Activated T-cell treated with anti-CD3 and anti-CD28 coated beads for 1 hour (primary cell): ENCODE results near the gene CNBP.
"Not testable (repeated sequence)": the region's sequence is repeated elsewhere in the genome, so short reads cannot be mapped to it uniquely, and the experiment has no call there.

ENCODE experiments used
- DNase-seq: peaks from one replicate; pipeline ENCODE4 v3.0.0-alpha.2; 2020; ENCODE audit warnings: low read depth

CNBP gene

GRCh38 chr3:129183569-129184395, at the start of gene CNBP:
CNBP (minus strand) TSS chr3:129183896; CDS start chr3:129171757, 12,139 bp downstream.
- DNase-seq = peak; percentile 88

GRCh38 chr3:129231331-129232119, 47.8 kb upstream of the CNBP start:
- no peak for DNase-seq

- DNase-seq = no peak
Measured at GRCh38 chr3:129230311-129231019, 46.8 kb upstream of the CNBP start.

GRCh38 chr3:129228891-129229585, 45.3 kb upstream of the CNBP start:
- DNase-seq = no peak

- no peak for DNase-seq
Measured at GRCh38 chr3:129226374-129226773, 42.7 kb upstream of the CNBP start.

- DNase-seq = no peak
Measured at GRCh38 chr3:129224984-129225393, 41.3 kb upstream of the CNBP start.

- DNase-seq = not testable (repeated sequence)
Measured at GRCh38 chr3:129224387-129224786, 40.7 kb upstream of the CNBP start.

- DNase-seq = no peak
Measured at GRCh38 chr3:129218742-129219141, 35.0 kb upstream of the CNBP start.

GRCh38 chr3:129213238-129213637, 29.5 kb upstream of the CNBP start:
- no peak for DNase-seq

GRCh38 chr3:129211772-129212171, 28.1 kb upstream of the CNBP start:
- no peak for DNase-seq

GRCh38 chr3:129211345-129211744, 27.6 kb upstream of the CNBP start:
- no peak for DNase-seq

GRCh38 chr3:129207479-129207878, 23.8 kb upstream of the CNBP start:
- no peak for DNase-seq

GRCh38 chr3:129205109-129205832, 21.6 kb upstream of the CNBP start:
- DNase-seq = no peak

- no peak for DNase-seq
Measured at GRCh38 chr3:129204473-129204872, 20.8 kb upstream of the CNBP start.

GRCh38 chr3:129199366-129199765, 15.7 kb upstream of the CNBP start:
- DNase-seq = no peak

GRCh38 chr3:129197321-129197720, 13.6 kb upstream of the CNBP start:
- no peak for DNase-seq

GRCh38 chr3:129196601-129197000, 12.9 kb upstream of the CNBP start:
- no peak for DNase-seq

GRCh38 chr3:129195731-129196256, 12.1 kb upstream of the CNBP start:
- no peak for DNase-seq

- DNase-seq = not testable (repeated sequence)
Measured at GRCh38 chr3:129189793-129190192, 6.1 kb upstream of the CNBP start.

GRCh38 chr3:129187857-129188256, 4.2 kb upstream of the CNBP start:
- no peak for DNase-seq

- DNase-seq = no peak
Measured at GRCh38 chr3:129185783-129186182, 2.1 kb upstream of the CNBP start.
